ENCODE data around the gene CPXM2.

Gene CPXM2

GRCh38 chr10:123784646-123785045 is 107.0 kb downstream of the CPXM2 start:
- TF ChIP-seq CTCF (IDR thresholded peaks at IDR 0.05; ENCODE audit: insufficient read depth, low read length, poor library complexity, severe bottlenecking) (no peak), EZH2phosphoT487 (conservative IDR thresholded peaks at IDR 0.05; ENCODE audit: low read length) (no peak)
- no peaks in the 10 kb centered on the region for H3K9me3 ChIP-seq (ENCODE audit: insufficient read depth, low read length)
- H3K27me3 ChIP-seq (ENCODE audit: low read length), result no peaks in the 10 kb centered on the region
- H3K9ac ChIP-seq (ENCODE audit: low read length), result no peak overlapping the region
- H4K20me1 ChIP-seq (ENCODE audit: low read depth, low read length), result no peaks in the 10 kb centered on the region
- H3K4me2 ChIP-seq (ENCODE audit: low read depth, low read length, poor library complexity, severe bottlenecking), result no peak overlapping the region
- H3K9me2 ChIP-seq (replicated peaks; ENCODE audit: insufficient read depth, low read length), result no peaks in the 10 kb centered on the region
- no peak overlapping the region for H3K27ac ChIP-seq (ENCODE audit: low read depth, low read length)
- no peak overlapping the region for H3K4me3 ChIP-seq (ENCODE audit: insufficient read depth, low read length, poor library complexity, severe bottlenecking)
- H3F3A ChIP-seq (ENCODE audit: insufficient read depth), result no peaks in the 10 kb centered on the region
- H3K36me3 ChIP-seq (ENCODE audit: low read length), result no peaks in the 10 kb centered on the region
- no peaks in the 10 kb centered on the region for H3K79me2 ChIP-seq (ENCODE audit: insufficient read depth, low read length)
- no peak overlapping the region for H2AFZ ChIP-seq (ENCODE audit: low read depth, low read length, severe bottlenecking)

GRCh38 chr10:123784216-123784615 is 107.4 kb downstream of the CPXM2 start:
- Histone ChIP-seq H3K9me3 (ENCODE audit: insufficient read depth, low read length) (no peaks in the 10 kb centered on the region), H4K20me1 (ENCODE audit: low read depth, low read length) (no peaks in the 10 kb centered on the region), H3K27ac (ENCODE audit: low read depth, low read length) (no peak overlapping the region), H3K9me2 (replicated peaks; ENCODE audit: insufficient read depth, low read length) (no peaks in the 10 kb centered on the region), H3K79me2 (ENCODE audit: insufficient read depth, low read length) (no peaks in the 10 kb centered on the region), H3K4me2 (ENCODE audit: low read depth, low read length, poor library complexity, severe bottlenecking) (no peak overlapping the region), H3K4me3 (ENCODE audit: insufficient read depth, low read length, poor library complexity, severe bottlenecking) (no peak overlapping the region), H2AFZ (ENCODE audit: low read depth, low read length, severe bottlenecking) (no peak overlapping the region), H3F3A (ENCODE audit: insufficient read depth) (no peaks in the 10 kb centered on the region), H3K36me3 (ENCODE audit: low read length) (no peaks in the 10 kb centered on the region), H3K9ac (ENCODE audit: low read length) (no peak overlapping the region), H3K27me3 (ENCODE audit: low read length) (no peaks in the 10 kb centered on the region)
- no peak for TF ChIP-seq CTCF (IDR thresholded peaks at IDR 0.05; ENCODE audit: insufficient read depth, low read length, poor library complexity, severe bottlenecking)

GRCh38 chr10:123783296-123783695 is 108.3 kb downstream of the CPXM2 start:
- TF ChIP-seq CTCF (IDR thresholded peaks at IDR 0.05; ENCODE audit: insufficient read depth, low read length, poor library complexity, severe bottlenecking) (no peak), EZH2phosphoT487 (conservative IDR thresholded peaks at IDR 0.05; ENCODE audit: low read length) (no peak)
- Histone ChIP-seq H3K79me2 (ENCODE audit: insufficient read depth, low read length) (no peaks in the 10 kb centered on the region), H3K4me3 (ENCODE audit: insufficient read depth, low read length, poor library complexity, severe bottlenecking) (no peak overlapping the region), H3K9me2 (replicated peaks; ENCODE audit: insufficient read depth, low read length) (no peaks in the 10 kb centered on the region), H3F3A (ENCODE audit: insufficient read depth) (no peaks in the 10 kb centered on the region), H2AFZ (ENCODE audit: low read depth, low read length, severe bottlenecking) (no peak overlapping the region), H4K20me1 (ENCODE audit: low read depth, low read length) (no peaks in the 10 kb centered on the region), H3K36me3 (ENCODE audit: low read length) (no peaks in the 10 kb centered on the region), H3K27me3 (ENCODE audit: low read length) (no peaks in the 10 kb centered on the region), H3K27ac (ENCODE audit: low read depth, low read length) (no peak overlapping the region), H3K4me2 (ENCODE audit: low read depth, low read length, poor library complexity, severe bottlenecking) (no peak overlapping the region), H3K9me3 (ENCODE audit: insufficient read depth, low read length) (no peaks in the 10 kb centered on the region), H3K9ac (ENCODE audit: low read length) (no peak overlapping the region)

GRCh38 chr10:123782549-123782948 is 109.1 kb downstream of the CPXM2 start:
- H3F3A ChIP-seq (ENCODE audit: insufficient read depth), result no peaks in the 10 kb centered on the region
- H3K9me2 ChIP-seq (replicated peaks; ENCODE audit: insufficient read depth, low read length), result no peaks in the 10 kb centered on the region
- H3K27me3 ChIP-seq (ENCODE audit: low read length), result no peaks in the 10 kb centered on the region
- no peaks in the 10 kb centered on the region for H3K36me3 ChIP-seq (ENCODE audit: low read length)
- no peak overlapping the region for H2AFZ ChIP-seq (ENCODE audit: low read depth, low read length, severe bottlenecking)
- TF ChIP-seq CTCF (IDR thresholded peaks at IDR 0.05; ENCODE audit: insufficient read depth, low read length, poor library complexity, severe bottlenecking) (no peak), EZH2phosphoT487 (conservative IDR thresholded peaks at IDR 0.05; ENCODE audit: low read length) (no peak)
- H4K20me1 ChIP-seq (ENCODE audit: low read depth, low read length), result no peaks in the 10 kb centered on the region
- no peaks in the 10 kb centered on the region for H3K79me2 ChIP-seq (ENCODE audit: insufficient read depth, low read length)
- H3K9me3 ChIP-seq (ENCODE audit: insufficient read depth, low read length), result no peaks in the 10 kb centered on the region
- no peak overlapping the region for H3K9ac ChIP-seq (ENCODE audit: low read length)
- no peak overlapping the region for H3K27ac ChIP-seq (ENCODE audit: low read depth, low read length)
- H3K4me3 ChIP-seq (ENCODE audit: insufficient read depth, low read length, poor library complexity, severe bottlenecking), result no peak overlapping the region
- no peak overlapping the region for H3K4me2 ChIP-seq (ENCODE audit: low read depth, low read length, poor library complexity, severe bottlenecking)

Data from SU-DHL-6 (cell line).